ENCODE results near the gene IL15.
A peak's percentile ranks its signal among the peaks of the same experiment; 100 is the strongest.
"Not testable (repeated sequence)": the region's sequence is repeated elsewhere in the genome, so short reads cannot be mapped to it uniquely, and the experiment has no call there.

Gene IL15

GRCh38 chr4:141636082-141636770 is at the start of gene IL15:
Gene IL15, plus strand, starts transcription at chr4:141636583. Its CDS starts 82,882 bp downstream, at chr4:141719465.
- no peaks in the 10 kb centered on the region for H3K9me3 ChIP-seq (ENCODE audit: insufficient read depth, low read length)
- TF ChIP-seq CTCF (IDR thresholded peaks at IDR 0.05; ENCODE audit: low read depth, low read length) = no peak
- no peak for TF ChIP-seq EZH2phosphoT487 (IDR thresholded peaks at IDR 0.05; ENCODE audit: low read depth)
- peak within 1 kb of the TSS; percentile 69 for H3K4me3 ChIP-seq (ENCODE audit: low read length)
- H3K4me1 ChIP-seq (ENCODE audit: low read length) = peaks cover 14% of the 10 kb centered on the region
- no peak within 1 kb of the TSS; the same call in 1 of the 2 replicates for H2AFZ ChIP-seq (ENCODE audit: low read depth, low read length)
- H3K27me3 ChIP-seq (ENCODE audit: low read depth, low read length) = no peaks in the 10 kb centered on the region
- no peak within 1 kb of the TSS for H3K27ac ChIP-seq (ENCODE audit: low read length)
- no peaks in the 10 kb centered on the region for H3K79me2 ChIP-seq (ENCODE audit: low read length)
- peak within 1 kb of the TSS; percentile 18; the same call in 1 of the 2 replicates for H3K9ac ChIP-seq (ENCODE audit: low read length)
- H3K36me3 ChIP-seq (replicated peaks; ENCODE audit: low read depth, low read length) = no peaks in the 10 kb centered on the region
- no peaks in the 10 kb centered on the region for H4K20me1 ChIP-seq (ENCODE audit: insufficient read depth, low read length)
- peak within 1 kb of the TSS; percentile 47 for H3K4me2 ChIP-seq (ENCODE audit: low read length)

- H3K79me2 ChIP-seq (ENCODE audit: low read length) = no peaks in the 10 kb centered on the region
- H3K9me3 ChIP-seq (ENCODE audit: insufficient read depth, low read length) = peaks cover 3% of the 10 kb centered on the region; the same call in 1 of the 2 replicates
- H3K36me3 ChIP-seq (replicated peaks; ENCODE audit: low read depth, low read length) = no peaks in the 10 kb centered on the region
- no peaks in the 10 kb centered on the region for H3K27me3 ChIP-seq (ENCODE audit: low read depth, low read length)
- H3K4me2 ChIP-seq (ENCODE audit: low read length) = no peak overlapping the region
- H4K20me1 ChIP-seq (ENCODE audit: insufficient read depth, low read length) = no peaks in the 10 kb centered on the region
- no peak overlapping the region for H3K9ac ChIP-seq (ENCODE audit: low read length)
- H3K4me1 ChIP-seq (ENCODE audit: low read length) = no peaks in the 10 kb centered on the region
- TF ChIP-seq EZH2phosphoT487 (IDR thresholded peaks at IDR 0.05; ENCODE audit: low read depth) (no peak), CTCF (IDR thresholded peaks at IDR 0.05; ENCODE audit: low read depth, low read length) (no peak)
- no peak overlapping the region for H3K27ac ChIP-seq (ENCODE audit: low read length)
- H3K4me3 ChIP-seq (ENCODE audit: low read length) = no peak overlapping the region
- H2AFZ ChIP-seq (ENCODE audit: low read depth, low read length) = no peak overlapping the region
These were observed 48.5 kb upstream of the IL15 start for GRCh38 chr4:141587897-141588296.

GRCh38 chr4:141595531-141595930 is 40.9 kb upstream of the IL15 start:
- no peaks in the 10 kb centered on the region for H3K4me1 ChIP-seq (ENCODE audit: low read length)
- no peaks in the 10 kb centered on the region for H3K79me2 ChIP-seq (ENCODE audit: low read length)
- no peaks in the 10 kb centered on the region for H4K20me1 ChIP-seq (ENCODE audit: insufficient read depth, low read length)
- no peak overlapping the region for H3K4me2 ChIP-seq (ENCODE audit: low read length)
- H3K27ac ChIP-seq (ENCODE audit: low read length) = no peak overlapping the region
- no peaks in the 10 kb centered on the region for H3K9me3 ChIP-seq (ENCODE audit: insufficient read depth, low read length)
- no peaks in the 10 kb centered on the region for H3K36me3 ChIP-seq (replicated peaks; ENCODE audit: low read depth, low read length)
- TF ChIP-seq EZH2phosphoT487 (IDR thresholded peaks at IDR 0.05; ENCODE audit: low read depth) (no peak), CTCF (IDR thresholded peaks at IDR 0.05; ENCODE audit: low read depth, low read length) (no peak)
- no peaks in the 10 kb centered on the region for H3K27me3 ChIP-seq (ENCODE audit: low read depth, low read length)
- no peak overlapping the region for H2AFZ ChIP-seq (ENCODE audit: low read depth, low read length)
- no peak overlapping the region for H3K4me3 ChIP-seq (ENCODE audit: low read length)
- H3K9ac ChIP-seq (ENCODE audit: low read length) = no peak overlapping the region

GRCh38 chr4:141599853-141600252 is 36.5 kb upstream of the IL15 start:
- Histone ChIP-seq H3K4me2 (ENCODE audit: low read length) (no peak overlapping the region), H3K9me3 (ENCODE audit: insufficient read depth, low read length) (no peaks in the 10 kb centered on the region), H3K4me3 (ENCODE audit: low read length) (no peak overlapping the region), H3K9ac (ENCODE audit: low read length) (no peak overlapping the region), H3K79me2 (ENCODE audit: low read length) (no peaks in the 10 kb centered on the region), H3K4me1 (ENCODE audit: low read length) (no peaks in the 10 kb centered on the region), H3K36me3 (replicated peaks; ENCODE audit: low read depth, low read length) (no peaks in the 10 kb centered on the region), H2AFZ (ENCODE audit: low read depth, low read length) (no peak overlapping the region), H3K27me3 (ENCODE audit: low read depth, low read length) (no peaks in the 10 kb centered on the region), H3K27ac (ENCODE audit: low read length) (no peak overlapping the region), H4K20me1 (ENCODE audit: insufficient read depth, low read length) (no peaks in the 10 kb centered on the region)
- no peak for TF ChIP-seq EZH2phosphoT487 (IDR thresholded peaks at IDR 0.05; ENCODE audit: low read depth)
- no peak for TF ChIP-seq CTCF (IDR thresholded peaks at IDR 0.05; ENCODE audit: low read depth, low read length)

GRCh38 chr4:141604683-141605082 is 31.7 kb upstream of the IL15 start:
- not testable (repeated sequence) for H3K4me2 ChIP-seq (ENCODE audit: low read length); H4K20me1 ChIP-seq (ENCODE audit: insufficient read depth, low read length)

More at GRCh38 chr4:141604683-141605082, 31.7 kb upstream of the IL15 start:
- not testable (repeated sequence) for H3K27ac ChIP-seq (ENCODE audit: low read length); H3K79me2 ChIP-seq (ENCODE audit: low read length); H3K4me3 ChIP-seq (ENCODE audit: low read length); H3K27me3 ChIP-seq (ENCODE audit: low read depth, low read length); H3K4me1 ChIP-seq (ENCODE audit: low read length); H3K36me3 ChIP-seq (replicated peaks; ENCODE audit: low read depth, low read length); H2AFZ ChIP-seq (ENCODE audit: low read depth, low read length); H3K9me3 ChIP-seq (ENCODE audit: insufficient read depth, low read length); H3K9ac ChIP-seq (ENCODE audit: low read length)
